Left lung (tissue), 10 donors: ENCODE data around the gene EMP1. TPM values are rescaled to one million over a fixed set of nuclear protein-coding genes. Genes with fewer than 3 reads are reported as not detected.

Source experiments
- ATAC-seq: fragments of 200-7000 bp; cut with Tn5 transposase; one replicate; pipeline ENCODE4 v1.9.1; 2020; ENCODE audit warnings: moderate library complexity
- DNase-seq, 4 donors: peaks; one replicate each; pipeline ENCODE4 v3.0.0-alpha.2; 2013 to 2020
- H3K27ac ChIP-seq, 2 donors: fragments of 200-600 bp; sonication (generic) in 1 of 2; one replicate each; pipeline versions ENCODE4 v1.5.0 to v1.8.0; 2020 to 2021
- H3K27me3 ChIP-seq, 2 donors: fragments of 200-600 bp; sonication (generic) in 1 of 2; one replicate each; pipeline versions ENCODE4 v1.5.0 to v1.8.0; 2020 to 2021
- H3K36me3 ChIP-seq, 2 donors: fragments of 200-600 bp; sonication (generic) in 1 of 2; one replicate each; pipeline versions ENCODE4 v1.5.0 to v1.8.0; 2020 to 2021
- H3K4me1 ChIP-seq, 2 donors: fragments of 200-600 bp; one replicate each; pipeline ENCODE4 v1.8.0; 2021
- H3K4me3 ChIP-seq, 2 donors: fragments of 200-600 bp; sonication (generic) in 1 of 2; one replicate each; pipeline versions ENCODE4 v1.5.0 to v1.8.0; 2020 to 2021; ENCODE audit warnings: mild to moderate bottlenecking in 1 of 2
- H3K9me3 ChIP-seq, 2 donors: fragments of 200-600 bp; sonication (generic) in 1 of 2; one replicate each; pipeline versions ENCODE4 v1.5.0 to v1.8.0; 2020 to 2021
- intact Hi-C, 2 donors: fragments of 100-400 bp; cut with DNase I; formaldehyde crosslinking; loops; one replicate each; pipeline versions ENCODE4 v1.11.2 to v1.14.2; 2022
- polyA plus RNA-seq, 6 donors: library from polyadenylated mRNA; unstranded; fragments of 120-200 nt; gene quantifications; one replicate each; pipeline ENCODE4 v1.2.1, GENCODE V29; 2013; ENCODE audit not compliant: insufficient read length in 6 of 6
- total RNA-seq, 2 donors: library from RNA; stranded (reverse); fragmentation: NEBNext Ultra II Directional; extraction: Animal tissue kit (Norgen Biotek cat#: 25700); gene quantifications; one replicate each; pipeline ENCODE4 v1.2.1, GENCODE V29; 2021
- TF ChIP-seq, protein P1 (sequence below), 2 donors: fragments of 200-600 bp; sonication (generic) in 1 of 2; IDR thresholded peaks; one replicate each; pipeline versions ENCODE4 v1.5.0 to v1.8.0; 2021; ENCODE audit warnings: antibody characterized with exemption in 2 of 2
- donor health status: DM: no; HTN: yes; CAD: no.
- donor health status: DM: no; HTN: no; CAD: no.

Gene EMP1
- total and polyA plus RNA-seq, 8 donors = 79.3 to 369 (median 133) TPM

DNA sequence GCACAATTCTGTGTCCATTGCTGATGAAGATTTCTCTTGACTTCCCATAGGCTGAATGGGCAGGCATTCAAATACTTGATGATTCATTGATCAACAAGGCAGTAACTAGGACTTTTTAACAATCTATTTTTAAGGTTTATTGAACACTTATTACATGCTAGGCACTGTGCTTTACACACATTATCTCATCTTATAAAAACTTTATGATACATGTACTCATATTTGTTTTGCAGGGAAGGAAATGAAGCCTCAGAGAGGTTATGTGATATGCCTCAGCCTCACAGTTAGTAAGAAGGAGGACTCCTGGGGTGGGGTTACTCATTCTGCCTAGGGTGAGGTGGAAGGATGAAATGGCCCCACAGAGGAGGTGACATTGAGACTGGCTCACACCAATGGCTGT is 12.9 kb upstream of the EMP1 start:
- peaks cover 8 to 15% of the 10 kb centered on the region in 2 donors for H3K4me1 ChIP-seq
- ATAC-seq = no peak
- H3K9me3 ChIP-seq = no peaks in the 10 kb centered on the region
- TF ChIP-seq, protein P1, sequence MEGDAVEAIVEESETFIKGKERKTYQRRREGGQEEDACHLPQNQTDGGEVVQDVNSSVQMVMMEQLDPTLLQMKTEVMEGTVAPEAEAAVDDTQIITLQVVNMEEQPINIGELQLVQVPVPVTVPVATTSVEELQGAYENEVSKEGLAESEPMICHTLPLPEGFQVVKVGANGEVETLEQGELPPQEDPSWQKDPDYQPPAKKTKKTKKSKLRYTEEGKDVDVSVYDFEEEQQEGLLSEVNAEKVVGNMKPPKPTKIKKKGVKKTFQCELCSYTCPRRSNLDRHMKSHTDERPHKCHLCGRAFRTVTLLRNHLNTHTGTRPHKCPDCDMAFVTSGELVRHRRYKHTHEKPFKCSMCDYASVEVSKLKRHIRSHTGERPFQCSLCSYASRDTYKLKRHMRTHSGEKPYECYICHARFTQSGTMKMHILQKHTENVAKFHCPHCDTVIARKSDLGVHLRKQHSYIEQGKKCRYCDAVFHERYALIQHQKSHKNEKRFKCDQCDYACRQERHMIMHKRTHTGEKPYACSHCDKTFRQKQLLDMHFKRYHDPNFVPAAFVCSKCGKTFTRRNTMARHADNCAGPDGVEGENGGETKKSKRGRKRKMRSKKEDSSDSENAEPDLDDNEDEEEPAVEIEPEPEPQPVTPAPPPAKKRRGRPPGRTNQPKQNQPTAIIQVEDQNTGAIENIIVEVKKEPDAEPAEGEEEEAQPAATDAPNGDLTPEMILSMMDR (IDR thresholded peaks at IDR 0.05) = no peak
- H3K4me3 ChIP-seq = no peak overlapping the region
- no peaks in the 10 kb centered on the region for H3K27me3 ChIP-seq
- no peak overlapping the region for H3K27ac ChIP-seq
- no peaks in the 10 kb centered on the region for H3K36me3 ChIP-seq
- DNase-seq = no peak
- intact Hi-C loops = no loop called here

DNA sequence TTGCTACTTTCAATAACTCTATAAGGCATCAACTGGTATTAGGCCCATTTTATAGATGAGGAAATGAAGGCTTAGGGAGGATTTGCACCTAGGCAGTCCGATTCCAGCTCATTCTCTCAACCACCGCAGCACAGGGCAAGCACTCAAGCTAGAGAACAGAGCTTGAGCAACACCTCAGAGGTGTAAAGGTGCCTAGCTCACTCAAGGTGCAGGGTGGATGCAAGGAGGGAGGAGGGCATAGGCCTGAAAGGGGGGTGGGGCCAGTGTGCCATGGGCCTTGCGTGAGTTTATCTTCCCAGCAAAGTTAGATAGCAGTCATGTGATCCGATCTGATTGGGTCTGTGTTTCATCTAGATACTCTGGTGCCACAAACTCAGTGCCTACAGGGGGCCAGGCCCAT is 10.2 kb upstream of the EMP1 start:
- no peaks in the 10 kb centered on the region for H3K36me3 ChIP-seq
- DNase-seq (no peak), ATAC-seq (peak; percentile 56)
- H3K27ac ChIP-seq = no peak overlapping the region
- H3K4me1 ChIP-seq = no peaks in the 10 kb centered on the region
- no peaks in the 10 kb centered on the region for H3K27me3 ChIP-seq
- no peaks in the 10 kb centered on the region for H3K9me3 ChIP-seq
- H3K4me3 ChIP-seq = no peak overlapping the region
- intact Hi-C loops = no loop called here
- TF ChIP-seq, protein P1 (IDR thresholded peaks at IDR 0.05) = no peak

DNA sequence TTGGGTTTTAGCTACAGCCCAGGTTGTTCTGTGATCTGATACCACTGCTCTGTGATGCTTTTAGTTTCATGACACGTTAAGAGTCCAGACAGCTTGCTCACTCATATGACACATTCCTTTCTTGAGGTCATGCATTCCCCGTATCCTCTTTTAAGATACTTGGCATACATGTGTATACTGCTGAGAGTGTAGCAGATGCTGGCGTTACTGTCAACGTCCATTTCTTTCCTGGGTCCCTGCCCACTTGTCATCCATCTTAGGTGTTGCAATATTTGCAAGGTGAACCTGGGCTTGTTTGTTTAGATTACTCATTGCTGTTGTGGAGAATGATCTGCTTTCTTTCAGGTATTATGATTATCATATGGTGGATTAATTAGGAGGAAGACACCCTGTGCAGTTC is 9.1 kb upstream of the EMP1 start:
- intact Hi-C loops = no loop called here
- Histone ChIP-seq H3K4me1 (no peaks in the 10 kb centered on the region), H3K9me3 (no peaks in the 10 kb centered on the region), H3K27ac (no peak overlapping the region), H3K36me3 (no peaks in the 10 kb centered on the region), H3K27me3 (no peaks in the 10 kb centered on the region), H3K4me3 (no peak overlapping the region)
- DNase-seq (no peak), ATAC-seq (no peak)
- TF ChIP-seq, protein P1 (IDR thresholded peaks at IDR 0.05) = no peak

DNA sequence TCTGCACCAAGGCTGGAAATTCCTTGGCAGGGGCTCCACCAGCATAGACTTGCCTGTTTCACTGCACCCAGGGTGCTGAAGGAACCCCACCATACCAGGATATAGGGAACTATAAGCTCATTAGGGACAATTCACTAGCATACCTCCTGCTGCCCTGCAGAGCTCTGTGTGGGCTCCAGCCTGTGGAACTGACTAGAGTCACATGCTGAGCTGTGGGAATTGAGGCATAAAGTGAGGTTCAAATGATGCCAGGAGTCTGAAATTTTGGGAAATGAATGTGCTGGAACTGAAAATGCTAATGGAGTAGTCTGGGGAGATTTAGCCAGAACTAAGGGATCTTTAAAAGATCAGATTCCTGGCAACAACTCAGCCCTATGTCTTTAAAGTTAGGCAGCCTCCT is 7.3 kb upstream of the EMP1 start:
- TF ChIP-seq, protein P1 (IDR thresholded peaks at IDR 0.05) = no peak
- Histone ChIP-seq H3K36me3 (no peaks in the 10 kb centered on the region), H3K27me3 (no peaks in the 10 kb centered on the region), H3K4me1 (peaks cover 0 to 4% of the 10 kb centered on the region in 2 donors), H3K4me3 (no peak overlapping the region), H3K27ac (no peak overlapping the region), H3K9me3 (no peaks in the 10 kb centered on the region)
- no peak for ATAC-seq
- intact Hi-C loops = no loop called here
- DNase-seq = no peak

DNA sequence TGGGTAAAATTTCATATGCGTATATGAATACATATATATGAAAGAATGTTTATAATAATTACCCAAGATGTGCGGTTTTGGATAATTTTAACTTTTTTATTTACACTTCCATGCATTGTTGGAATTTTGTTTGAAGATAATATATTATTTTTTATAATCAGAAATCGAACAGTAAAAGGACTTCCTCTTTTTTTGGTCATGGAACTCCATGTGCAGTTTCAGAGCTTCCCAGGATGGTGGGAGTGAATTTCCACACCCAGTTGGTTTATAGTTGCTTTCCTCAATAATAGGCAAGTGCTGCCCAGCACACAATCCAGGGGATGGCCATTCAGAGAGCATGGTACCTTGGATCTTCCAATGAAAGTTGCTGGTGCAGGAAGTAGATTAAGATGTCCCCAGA is 6.3 kb upstream of the EMP1 start:
- H3K27ac ChIP-seq = no peak overlapping the region
- H3K9me3 ChIP-seq = no peaks in the 10 kb centered on the region
- no peak for ATAC-seq
- intact Hi-C loops = no loop called here
- no peak overlapping the region for H3K4me3 ChIP-seq
- no peak for DNase-seq
- H3K4me1 ChIP-seq = peaks cover 4 to 11% of the 10 kb centered on the region in 2 donors
- no peaks in the 10 kb centered on the region for H3K27me3 ChIP-seq
- H3K36me3 ChIP-seq = no peaks in the 10 kb centered on the region
- TF ChIP-seq, protein P1 (IDR thresholded peaks at IDR 0.05) = no peak
